ENCODE data around the gene METTL26. TPM values are rescaled to one million over a fixed set of nuclear protein-coding genes. Genes with fewer than 3 reads are reported as not detected.

The METTL26 gene
- total and polyA plus RNA-seq, 2 of the 8 experiments (the other 6 are each of a cell fraction or from before 2014, with no cell fraction given): 100 to 186 TPM

DNA sequence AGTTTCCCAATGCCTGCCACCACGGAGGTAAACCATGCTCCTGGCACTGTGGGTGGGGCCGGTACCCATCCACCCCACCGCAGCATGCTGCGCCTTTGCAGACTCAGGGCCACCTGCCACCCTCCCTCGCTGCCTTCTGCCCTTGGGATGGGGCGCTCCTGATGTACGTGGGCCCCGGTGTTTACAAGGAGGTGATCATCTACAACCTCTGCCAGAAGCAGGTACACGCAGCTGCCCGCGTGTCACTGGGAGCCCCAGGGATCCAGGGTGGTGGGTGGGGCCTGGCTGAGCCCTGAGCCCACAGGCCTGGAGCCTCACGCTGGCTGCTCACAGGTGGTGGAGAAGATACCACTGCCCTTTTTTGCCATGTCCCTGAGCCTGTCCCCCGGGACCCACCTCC, 30.5 kb upstream of the METTL26 start:
- Histone ChIP-seq H4K8ac (ENCODE audit: extremely low read depth, insufficient read depth, low read length) (no peak overlapping the region), H3K56ac (replicated peaks; ENCODE audit: insufficient read length, low read depth, low read length) (no peak overlapping the region), H3K27ac (ENCODE audit: low read depth, low read length) (no peak overlapping the region), H3K4ac (replicated peaks; ENCODE audit: insufficient read length, low read depth, low read length) (no peak overlapping the region), H3K14ac (ENCODE audit: insufficient read length) (no peak overlapping the region), H3K18ac (ENCODE audit: extremely low read depth, low read length) (no peak overlapping the region), H3K9me3 (ENCODE audit: insufficient read depth in 2 of 2, low read depth in 1 of 2, low read length in 1 of 2) (no peaks in the 10 kb centered on the region), H2BK15ac (ENCODE audit: low read length) (no peak overlapping the region), H2AFZ (ENCODE audit: low read length) (no peak overlapping the region), H3K23ac (ENCODE audit: insufficient read length) (no peak overlapping the region), H3K4me3 (ENCODE audit: extremely low read depth in 1 of 4, insufficient read depth in 2 of 4, low read depth in 3 of 4, low read length in 4 of 4) (no peak overlapping the region), H2BK120ac (replicated peaks; ENCODE audit: low read depth, low read length) (no peak overlapping the region), H4K20me1 (replicated peaks in 1 of 2; ENCODE audit: control insufficient read depth in 1 of 2, insufficient read depth in 2 of 2, low read length in 2 of 2) (peaks cover 3 to 15% of the 10 kb centered on the region in 2 experiments), H2AK5ac (ENCODE audit: low read depth, low read length) (no peak overlapping the region), H3K4me2 (ENCODE audit: insufficient read depth in 1 of 2, low read depth in 2 of 2, low read length in 2 of 2) (no peak overlapping the region), H3K27me3 (replicated peaks in 1 of 4; ENCODE audit: control insufficient read depth in 3 of 4, extremely low read depth in 1 of 4, insufficient read depth in 3 of 4, low read length in 3 of 4) (no peaks in the 10 kb centered on the region), H3K79me2 (ENCODE audit: control insufficient read depth in 1 of 2, insufficient read depth in 2 of 2, low read length in 2 of 2) (peaks cover 0 to 13% of the 10 kb centered on the region in 2 experiments; a peak in 1 of 4 replicates), H3K4me1 (replicated peaks in 1 of 4; ENCODE audit: control insufficient read depth in 3 of 4, insufficient read depth in 4 of 4, low read length in 3 of 4) (peaks cover 0 to 8% (median 5%) of the 10 kb centered on the region in 4 experiments; a peak in 5 of 7 replicates), H3K36me3 (ENCODE audit: control insufficient read depth in 2 of 4, insufficient read depth in 4 of 4, low read length in 3 of 4) (peaks cover 5 to 23% (median 19%) of the 10 kb centered on the region in 4 experiments; a peak in 6 of 8 replicates), H4K91ac (replicated peaks; ENCODE audit: insufficient read length, low read length) (no peak overlapping the region), H3K23me2 (ENCODE audit: low read depth, low read length) (peaks cover 5% of the 10 kb centered on the region; the same call in 1 of the 2 replicates), H4K5ac (ENCODE audit: insufficient read length, low read depth, low read length) (no peak overlapping the region), H3K9ac (replicated peaks in 1 of 4; ENCODE audit: extremely low read depth in 1 of 4, low read depth in 3 of 4, low read length in 3 of 4) (no peak overlapping the region), H2BK20ac (ENCODE audit: low read length) (no peak overlapping the region), H3K79me1 (ENCODE audit: low read depth, low read length) (peaks cover 13% of the 10 kb centered on the region), H2BK5ac (ENCODE audit: low read depth, low read length) (no peak overlapping the region), H2BK12ac (ENCODE audit: low read depth, low read length) (no peak overlapping the region)
- CTCF ChIA-PET (ENCODE audit: partially characterized antibody): interaction anchor here (1.3 to 12.0 kb wide), 6 partner anchors 12 to 90 kb away, joined by 3 to 104 read pairs (median 8); partner anchors contain the start of genes JMJD8, WDR24 and WDR90
- WGBS, 2 experiments (ENCODE audit: extremely low coverage in 1 of 2, insufficient coverage in 1 of 2, insufficient read length in 1 of 2, insufficient replicate concordance in 2 of 2, low coverage in 1 of 2, low lambda C conversion rate in 2 of 2, missing lambda C conversion rate in 1 of 2): 92% methylated on average over 13 of the region's 13 CpGs; no CpG with 5 or more reads in 1 of the 2 experiments
- POLR2A ChIA-PET (ENCODE audit: partially characterized antibody): interaction anchor here (1.0 to 17.4 kb wide), 6 partner anchors 8 to 90 kb away, joined by 3 to 214 read pairs (median 5); partner anchors contain the start of genes JMJD8, RHBDL1, STUB1 and WFIKKN1
- no peak for DNase-seq (ENCODE audit: low read depth in 1 of 2, low spot score in 2 of 2)
- no peak for TF ChIP-seq HDAC6 (IDR thresholded peaks at IDR 0.05; ENCODE audit: low read depth, low read length)
- no peak for TF ChIP-seq SIN3A (conservative IDR thresholded peaks at IDR 0.05 in 1 of 2, IDR thresholded peaks at IDR 0.05 in 1 of 2; ENCODE audit: low read depth in 1 of 2, low read length in 2 of 2)
- no peak for TF ChIP-seq NRF1 (IDR thresholded peaks at IDR 0.05; ENCODE audit: low read depth, low read length)
- no peak for TF ChIP-seq BRCA1 (IDR thresholded peaks at IDR 0.05; ENCODE audit: low read depth, low read length)
- no peak for TF ChIP-seq RFX5 (IDR thresholded peaks at IDR 0.05; ENCODE audit: borderline replicate concordance, low read depth, low read length)
- TF ChIP-seq, protein P1, sequence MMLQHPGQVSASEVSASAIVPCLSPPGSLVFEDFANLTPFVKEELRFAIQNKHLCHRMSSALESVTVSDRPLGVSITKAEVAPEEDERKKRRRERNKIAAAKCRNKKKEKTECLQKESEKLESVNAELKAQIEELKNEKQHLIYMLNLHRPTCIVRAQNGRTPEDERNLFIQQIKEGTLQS (IDR thresholded peaks at IDR 0.05; ENCODE audit: insufficient read depth, low read depth, low read length): no peak
- no peak for TF ChIP-seq RNF2 (IDR thresholded peaks at IDR 0.05; ENCODE audit: borderline replicate concordance, low read depth, low read length, missing control alignments, poor library complexity, severe bottlenecking)
- no peak for TF ChIP-seq GTF2F1 (IDR thresholded peaks at IDR 0.05; ENCODE audit: borderline replicate concordance, low read depth, low read length)
- FAIRE-seq: no peak

All from H1 (cell line).